Cardiac muscle cell (in vitro differentiated cells and primary cell): ENCODE results near the gene GUCA2B. TPM values are rescaled to one million over a fixed set of nuclear protein-coding genes. Genes with fewer than 3 reads are reported as not detected.
A peak's percentile ranks its signal among the peaks of the same experiment; 100 is the strongest.

Experiments
- DNase-seq, 2 donors: peaks; one replicate each; pipeline versions ENCODE4 v3.0.0 to v3.0.0-alpha.2; 2010 to 2017; ENCODE audit warnings: low read depth in 1 of 2, low spot score in 1 of 2
- H3K27ac ChIP-seq: fragments of 200-600 bp; sonication (generic); 2 replicates; pipeline ENCODE4 v1.5.1; 2016
- H3K27me3 ChIP-seq: fragments of 200-600 bp; sonication (generic); 2 replicates; pipeline ENCODE4 v1.6.0; 2016; ENCODE audit warnings: control low read depth
- H3K36me3 ChIP-seq: fragments of 200-600 bp; sonication (generic); 2 replicates; pipeline ENCODE4 v1.5.1; 2016; ENCODE audit warnings: control low read depth
- H3K4me1 ChIP-seq: fragments of 200-600 bp; sonication (generic); 2 replicates; pipeline ENCODE4 v1.8.1; 2017; ENCODE audit warnings: low read depth, mild to moderate bottlenecking, mixed run types
- H3K4me3 ChIP-seq: fragments of 200-600 bp; sonication (generic); 2 replicates; pipeline ENCODE4 v1.5.1; 2016; ENCODE audit warnings: mild to moderate bottlenecking
- H3K9me3 ChIP-seq: fragments of 200-600 bp; sonication (generic); 2 replicates; pipeline ENCODE4 v1.5.1; 2017; ENCODE audit warnings: low read depth, mild to moderate bottlenecking, control low read depth
- polyA plus RNA-seq: library from polyadenylated mRNA; unstranded; fragments of >200 nt; fragmentation: Nextera tagmentation; extraction: Ambion mirVana; gene quantifications from 2 replicates; pipeline ENCODE4 v1.2.1, GENCODE V29; 2016
- total RNA-seq: library from RNA; depleted of rRNA; stranded (reverse); fragments of >200 nt; gene quantifications from 2 replicates; pipeline ENCODE4 v1.2.3, GENCODE V29; 2016
- TF ChIP-seq, protein P1 (sequence below): IDR thresholded peaks from 2 replicates; pipeline ENCODE4 v1.5.1; 2012; ENCODE audit warnings: low read depth, mild to moderate bottlenecking, low read length

GUCA2B gene
- total and polyA plus RNA-seq, 2 experiments from 2014 or later, result not detected

DNA sequence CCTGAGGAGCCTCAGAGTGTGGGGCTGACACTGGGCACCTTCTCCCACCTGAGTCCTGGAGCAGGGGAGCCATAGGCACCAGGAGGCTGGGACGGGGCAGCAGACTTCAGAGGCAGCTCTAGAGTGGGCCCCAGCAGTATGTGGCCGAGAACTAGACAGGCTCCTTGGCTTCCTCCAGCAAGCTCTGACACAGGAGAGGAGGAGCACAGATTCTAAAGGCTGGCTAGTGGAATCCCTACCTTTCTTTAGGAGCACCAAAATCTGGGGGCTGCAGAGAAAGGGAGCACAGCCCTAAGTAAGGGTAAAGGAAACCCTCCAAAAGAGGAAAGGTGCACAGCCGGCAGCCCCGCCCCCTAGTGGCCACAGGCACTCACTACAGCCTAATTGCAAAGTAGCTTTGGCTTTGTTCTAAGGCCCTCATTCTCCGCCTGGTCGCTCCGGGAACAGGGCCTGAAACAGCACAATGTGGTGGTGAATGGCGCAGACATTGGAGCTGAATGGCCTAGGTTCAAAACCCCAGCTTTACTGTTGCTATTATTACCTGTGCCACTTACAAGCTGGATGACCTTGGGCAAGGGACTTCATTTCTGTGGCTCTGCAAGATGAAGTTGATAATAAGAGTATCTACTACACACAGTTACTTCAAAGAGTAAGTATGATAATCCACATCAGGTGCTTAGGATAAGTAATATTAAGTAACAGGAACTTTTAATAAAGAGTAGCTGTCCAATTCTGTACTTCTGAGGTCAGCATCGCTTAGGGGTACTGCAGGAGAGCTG is 20.1 kb downstream of the GUCA2B start:
- Histone ChIP-seq H3K9me3 (no peaks in the 10 kb centered on the region), H3K36me3 (no peaks in the 10 kb centered on the region), H3K27me3 (no peaks in the 10 kb centered on the region), H3K4me1 (peaks cover 13% of the 10 kb centered on the region), H3K27ac (peak overlapping the region; percentile 65), H3K4me3 (no peak overlapping the region)
- DNase-seq, result peak; percentile 65 to 67
- TF ChIP-seq, protein P1, sequence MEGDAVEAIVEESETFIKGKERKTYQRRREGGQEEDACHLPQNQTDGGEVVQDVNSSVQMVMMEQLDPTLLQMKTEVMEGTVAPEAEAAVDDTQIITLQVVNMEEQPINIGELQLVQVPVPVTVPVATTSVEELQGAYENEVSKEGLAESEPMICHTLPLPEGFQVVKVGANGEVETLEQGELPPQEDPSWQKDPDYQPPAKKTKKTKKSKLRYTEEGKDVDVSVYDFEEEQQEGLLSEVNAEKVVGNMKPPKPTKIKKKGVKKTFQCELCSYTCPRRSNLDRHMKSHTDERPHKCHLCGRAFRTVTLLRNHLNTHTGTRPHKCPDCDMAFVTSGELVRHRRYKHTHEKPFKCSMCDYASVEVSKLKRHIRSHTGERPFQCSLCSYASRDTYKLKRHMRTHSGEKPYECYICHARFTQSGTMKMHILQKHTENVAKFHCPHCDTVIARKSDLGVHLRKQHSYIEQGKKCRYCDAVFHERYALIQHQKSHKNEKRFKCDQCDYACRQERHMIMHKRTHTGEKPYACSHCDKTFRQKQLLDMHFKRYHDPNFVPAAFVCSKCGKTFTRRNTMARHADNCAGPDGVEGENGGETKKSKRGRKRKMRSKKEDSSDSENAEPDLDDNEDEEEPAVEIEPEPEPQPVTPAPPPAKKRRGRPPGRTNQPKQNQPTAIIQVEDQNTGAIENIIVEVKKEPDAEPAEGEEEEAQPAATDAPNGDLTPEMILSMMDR, result peak; percentile 98

DNA sequence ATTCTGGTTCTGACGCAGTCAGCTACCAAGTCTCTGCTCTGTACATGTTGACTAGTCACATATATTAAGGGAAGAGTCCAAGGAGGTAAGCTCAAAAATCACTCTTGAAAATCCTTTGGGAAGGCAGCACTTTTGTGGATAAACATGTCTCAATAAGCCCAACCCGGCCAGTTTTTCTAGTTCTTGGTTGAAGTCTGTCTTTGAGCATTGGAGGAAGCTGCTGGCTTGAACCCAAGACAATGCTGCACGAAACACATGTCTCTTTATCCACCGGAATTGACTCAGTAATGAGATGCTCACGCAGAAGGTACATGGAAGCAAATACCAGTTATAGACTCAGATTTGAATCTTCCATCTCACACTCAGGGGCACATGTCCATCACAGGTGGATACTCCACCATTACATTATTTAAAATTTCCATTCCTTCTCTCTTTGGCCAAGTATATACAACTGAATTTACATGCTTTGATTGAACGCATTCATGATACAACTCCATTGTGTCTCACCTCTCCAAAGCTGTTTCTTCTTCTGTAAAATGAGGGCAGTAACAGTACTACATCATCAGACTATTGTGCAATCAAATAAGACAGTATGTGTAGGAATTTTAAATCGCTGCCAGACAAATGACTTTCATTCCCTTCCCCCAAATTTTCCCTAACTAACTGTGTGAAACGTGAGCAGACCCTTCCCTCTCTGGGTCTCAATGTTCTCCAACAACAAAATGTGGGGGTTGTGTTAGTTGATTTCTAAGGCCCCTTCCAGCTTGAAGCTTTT is 20.9 kb downstream of the GUCA2B start:
- Histone ChIP-seq H3K27ac (peak overlapping the region; percentile 65), H3K9me3 (no peaks in the 10 kb centered on the region), H3K27me3 (no peaks in the 10 kb centered on the region), H3K4me3 (no peak overlapping the region), H3K4me1 (peaks cover 21% of the 10 kb centered on the region), H3K36me3 (no peaks in the 10 kb centered on the region)
- TF ChIP-seq, protein P1, result no peak
- peak in 1 of 2 donors; percentile 66 for DNase-seq

DNA sequence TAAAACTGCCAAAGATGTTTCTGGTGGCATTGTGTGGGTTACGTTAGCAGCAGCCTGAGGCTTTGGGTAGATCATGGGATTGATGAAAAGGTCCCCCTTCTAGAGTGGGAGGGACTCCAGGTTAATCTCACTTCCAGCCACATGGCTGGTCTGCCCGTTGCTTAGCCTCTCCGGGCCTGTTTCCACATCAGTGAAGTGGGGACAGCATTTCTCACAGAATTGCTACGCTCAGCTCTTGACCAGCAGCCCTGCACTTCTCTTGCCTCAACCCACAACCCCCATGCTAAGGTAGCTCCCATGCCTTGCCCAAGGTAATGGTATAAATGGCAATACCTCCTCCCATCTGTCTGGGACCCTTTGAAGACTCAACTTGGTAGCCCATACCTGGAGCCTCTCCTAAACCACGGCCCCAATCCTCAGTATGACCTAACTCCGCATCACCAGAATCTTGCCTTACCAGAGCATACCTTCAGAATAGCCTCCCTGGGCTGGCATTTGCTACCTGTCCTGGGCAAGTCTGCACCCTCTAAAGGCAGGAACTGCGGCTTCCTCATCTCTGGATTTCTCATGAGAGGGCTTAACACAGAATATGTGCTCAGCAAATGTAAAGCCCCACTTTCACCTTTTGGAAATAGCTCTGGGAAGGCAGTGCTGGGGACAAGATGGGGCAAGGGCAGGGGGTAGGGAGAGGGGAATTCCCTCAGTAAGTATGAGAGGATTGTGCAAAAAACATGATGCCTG is 22.3 kb downstream of the GUCA2B start:
- H3K36me3 ChIP-seq, result no peaks in the 10 kb centered on the region
- no peaks in the 10 kb centered on the region for H3K27me3 ChIP-seq
- H3K4me1 ChIP-seq, result peaks cover 23% of the 10 kb centered on the region
- H3K27ac ChIP-seq, result peak overlapping the region; percentile 65
- H3K9me3 ChIP-seq, result no peaks in the 10 kb centered on the region
- TF ChIP-seq, protein P1, result no peak
- DNase-seq, result no peak
- H3K4me3 ChIP-seq, result no peak overlapping the region

DNA sequence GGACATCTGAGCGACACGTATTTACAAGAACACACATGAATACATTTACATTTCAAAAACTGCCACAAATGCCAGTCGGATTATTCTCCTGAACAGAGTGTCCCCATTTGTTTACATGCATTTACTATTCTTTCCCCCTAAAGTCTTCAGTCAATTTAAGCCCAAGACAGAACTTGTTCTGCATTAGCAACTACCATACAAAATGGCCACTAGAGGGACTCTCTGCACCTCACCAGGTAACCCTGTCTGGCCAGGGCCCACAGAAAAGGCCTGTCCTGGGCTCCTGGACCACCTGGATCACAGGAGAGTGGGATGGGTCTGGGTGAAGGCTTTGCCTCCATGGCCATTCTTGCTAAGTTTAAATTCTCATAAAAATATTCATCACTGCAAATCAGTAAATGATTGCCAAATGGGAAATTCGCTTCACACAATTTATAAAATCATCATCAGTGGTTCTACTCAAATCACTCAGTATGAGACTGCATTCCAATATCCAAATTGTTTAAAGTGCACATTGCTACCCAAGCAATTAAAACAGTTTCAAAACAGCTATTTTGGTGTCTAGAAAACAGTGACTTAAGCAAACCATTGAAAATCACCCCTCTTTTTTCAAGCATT is 23.8 kb downstream of the GUCA2B start:
- no peak overlapping the region for H3K27ac ChIP-seq
- peak; percentile 63 to 67 for DNase-seq
- H3K9me3 ChIP-seq, result no peaks in the 10 kb centered on the region
- H3K4me1 ChIP-seq, result peaks cover 23% of the 10 kb centered on the region
- no peaks in the 10 kb centered on the region for H3K27me3 ChIP-seq
- TF ChIP-seq, protein P1, result peak; percentile 78
- H3K36me3 ChIP-seq, result no peaks in the 10 kb centered on the region
- H3K4me3 ChIP-seq, result no peak overlapping the region

DNA sequence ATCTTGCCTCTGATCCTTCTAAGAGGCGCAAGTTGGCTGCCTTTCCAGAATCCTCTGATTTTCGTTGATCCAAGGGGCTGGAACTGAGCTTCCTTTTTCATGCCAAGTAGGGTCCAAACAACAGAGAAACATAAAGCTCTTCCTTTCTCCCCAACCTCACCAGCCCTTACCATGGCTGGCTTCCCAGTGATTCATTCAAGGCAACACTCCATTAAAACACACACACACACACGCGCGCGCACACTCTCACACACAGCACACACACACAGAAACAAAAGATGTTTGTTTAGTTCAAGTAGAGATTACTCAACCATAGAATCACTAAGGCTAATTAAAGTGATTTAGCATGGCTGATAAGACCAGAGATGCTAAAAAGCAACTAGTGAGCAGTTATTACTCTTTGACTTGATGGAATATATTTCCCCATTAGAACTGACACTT is 24.4 kb downstream of the GUCA2B start:
- H3K4me3 ChIP-seq, result no peak overlapping the region
- TF ChIP-seq, protein P1, result no peak
- H3K27ac ChIP-seq, result no peak overlapping the region
- DNase-seq, result peak in 1 of 2 donors; percentile 90
- no peaks in the 10 kb centered on the region for H3K36me3 ChIP-seq
- peaks cover 23% of the 10 kb centered on the region for H3K4me1 ChIP-seq
- H3K9me3 ChIP-seq, result no peaks in the 10 kb centered on the region
- no peaks in the 10 kb centered on the region for H3K27me3 ChIP-seq
